ENCODE data around the gene RNF151. TPM values are rescaled to one million over a fixed set of nuclear protein-coding genes. Genes with fewer than 3 reads are reported as not detected.
A peak's percentile ranks its signal among the peaks of the same experiment; 100 is the strongest.

RNF151 gene
- total and polyA plus RNA-seq, 2 of the 13 experiments (the other 11 are each of a cell fraction or from before 2014, with no cell fraction given): not detected

GRCh38 chr16:1920727-1921171 is 45.9 kb upstream of the RNF151 start:
- Histone ChIP-seq H3K4me2 (ENCODE audit: low read depth, low read length) (peak overlapping the region; percentile 20; the same call in 1 of the 2 replicates), H3K79me2 (ENCODE audit: insufficient read depth, low read length) (no peaks in the 10 kb centered on the region), H3K4me1 (ENCODE audit: insufficient read depth, low read length) (peaks cover 39% of the 10 kb centered on the region), H3K36me3 (replicated peaks in 1 of 2; ENCODE audit: control insufficient read depth in 1 of 2, insufficient read depth in 2 of 2, low read length in 2 of 2) (no peaks in the 10 kb centered on the region), H4K20me1 (ENCODE audit: insufficient read depth, low read length) (0 out of 2 replicates have a peak, but pooled peaks cover 2% of the 10 kb centered on the region), H3K4me3 (replicated peaks in 1 of 3; ENCODE audit: insufficient read depth in 1 of 3, low read depth in 2 of 3, low read length in 3 of 3) (no peak overlapping the region), H3K27ac (ENCODE audit: extremely low read length, insufficient read depth, low read length) (no peak overlapping the region), H3K9ac (ENCODE audit: insufficient read depth, low read depth, low read length) (no peak overlapping the region), H2AFZ (ENCODE audit: low read length) (no peak overlapping the region), H3K9me3 (ENCODE audit: low read length) (no peaks in the 10 kb centered on the region), H3K27me3 (ENCODE audit: control insufficient read depth in 1 of 2, insufficient read depth in 2 of 2, low read length in 2 of 2) (peaks cover 25 to 69% of the 10 kb centered on the region in 2 experiments)
- in situ Hi-C loops (cut with HindIII; ENCODE audit: extremely low pct_ligation_motif_present, low pct_unique_long_range_greater_than_20kb) (loop anchor here (5.0 kb wide), 1 partner anchor 58 kb away; no protein-coding TSS in a partner anchor), intact Hi-C loops (cut with micrococcal nuclease; ENCODE audit: unreplicated experiment) (no loop called here)
- TF ChIP-seq SP1 (IDR thresholded peaks at IDR 0.05) (no peak), SP1 (CRISPR knock-in tag; IDR thresholded peaks at IDR 0.05) (0 out of 2 replicates have a peak, but pooled peaks have one; percentile 18), TBX2 (CRISPR knock-in tag; IDR thresholded peaks at IDR 0.05; ENCODE audit: borderline replicate concordance) (no peak), ZNF263 (CRISPR knock-in tag; IDR thresholded peaks at IDR 0.05) (no peak), POGK (CRISPR knock-in tag; conservative IDR thresholded peaks at IDR 0.05) (no peak)
- CTCF ChIA-PET (ENCODE audit: low intra/inter-chr PET ratio, low total read pairs): no interaction called here
- ATAC-seq: peak; percentile 31; the same call in 2 of the 3 replicates
- no peak for FAIRE-seq
- no TSS peak for BruUV-seq (replicated peaks)
- DNase-seq (ENCODE audit: low spot score): no peak
- WGBS (ENCODE audit: low lambda C conversion rate): 14% methylated on average over 10 of the region's 15 CpGs
- POLR2A ChIA-PET: interaction anchor here (0.7 kb wide), 1 partner anchor 44 kb away, joined by 3 read pairs; the partner anchor contains the start of gene RPS2

- Histone ChIP-seq H3K4me1 (ENCODE audit: insufficient read depth, low read length) (peaks cover 43% of the 10 kb centered on the region), H3K36me3 (replicated peaks in 1 of 2; ENCODE audit: control insufficient read depth in 1 of 2, insufficient read depth in 2 of 2, low read length in 2 of 2) (no peaks in the 10 kb centered on the region), H3K27ac (ENCODE audit: extremely low read length, insufficient read depth, low read length) (no peak overlapping the region), H3K4me2 (ENCODE audit: low read depth, low read length) (no peak overlapping the region), H3K79me2 (ENCODE audit: insufficient read depth, low read length) (no peaks in the 10 kb centered on the region), H2AFZ (ENCODE audit: low read length) (no peak overlapping the region), H3K9me3 (ENCODE audit: low read length) (no peaks in the 10 kb centered on the region), H3K9ac (ENCODE audit: insufficient read depth, low read depth, low read length) (no peak overlapping the region), H3K4me3 (replicated peaks in 1 of 3; ENCODE audit: insufficient read depth in 1 of 3, low read depth in 2 of 3, low read length in 3 of 3) (no peak overlapping the region), H4K20me1 (ENCODE audit: insufficient read depth, low read length) (0 out of 2 replicates have a peak, but pooled peaks cover 2% of the 10 kb centered on the region), H3K27me3 (ENCODE audit: control insufficient read depth in 1 of 2, insufficient read depth in 2 of 2, low read length in 2 of 2) (peaks cover 18 to 59% of the 10 kb centered on the region in 2 experiments)
- intact Hi-C loops (cut with micrococcal nuclease; ENCODE audit: unreplicated experiment): no loop called here
- FAIRE-seq (no peak), ATAC-seq (no peak), DNase-seq (ENCODE audit: low spot score) (no peak)
- no peak for TF ChIP-seq ETV6 (CRISPR knock-in tag; conservative IDR thresholded peaks at IDR 0.05)
- no peak for TF ChIP-seq MLLT10 (CRISPR knock-in tag; IDR thresholded peaks at IDR 0.05)
- TF ChIP-seq GABPA (IDR thresholded peaks at IDR 0.05; ENCODE audit: low read depth, low read length): no peak
- no peak for TF ChIP-seq GABPA (CRISPR knock-in tag; IDR thresholded peaks at IDR 0.05; ENCODE audit: low read depth)
- TF ChIP-seq SIX1 (CRISPR knock-in tag; IDR thresholded peaks at IDR 0.05; ENCODE audit: borderline replicate concordance): no peak
- BruUV-seq (replicated peaks): no TSS peak
- in situ Hi-C loops (cut with HindIII; ENCODE audit: extremely low pct_ligation_motif_present, low pct_unique_long_range_greater_than_20kb): loop anchor here (5.0 kb wide), 1 partner anchor 60 kb away; no protein-coding TSS in a partner anchor
- WGBS (ENCODE audit: low lambda C conversion rate): 46% methylated on average over 8 of the region's 8 CpGs
- ChIA-PET POLR2A (no interaction called here), CTCF (ENCODE audit: low intra/inter-chr PET ratio, low total read pairs) (no interaction called here)
Measured at GRCh38 chr16:1922357-1922756, 44.3 kb upstream of the RNF151 start.

Measured in HepG2 (cell line).